HG02885 (cell line): ENCODE measurements around the gene HYKK.
"Not testable (repeated sequence)": the region's sequence is repeated elsewhere in the genome, so short reads cannot be mapped to it uniquely, and the experiment has no call there.

Source experiments
- ATAC-seq: cut with Tn5 transposase; IDR thresholded peaks from one replicate; pipeline ENCODE4 v1.9.1; 2021; ENCODE audit warnings: mild to moderate bottlenecking; ENCODE audit not compliant: unreplicated experiment, poor library complexity

The HYKK gene

DNA sequence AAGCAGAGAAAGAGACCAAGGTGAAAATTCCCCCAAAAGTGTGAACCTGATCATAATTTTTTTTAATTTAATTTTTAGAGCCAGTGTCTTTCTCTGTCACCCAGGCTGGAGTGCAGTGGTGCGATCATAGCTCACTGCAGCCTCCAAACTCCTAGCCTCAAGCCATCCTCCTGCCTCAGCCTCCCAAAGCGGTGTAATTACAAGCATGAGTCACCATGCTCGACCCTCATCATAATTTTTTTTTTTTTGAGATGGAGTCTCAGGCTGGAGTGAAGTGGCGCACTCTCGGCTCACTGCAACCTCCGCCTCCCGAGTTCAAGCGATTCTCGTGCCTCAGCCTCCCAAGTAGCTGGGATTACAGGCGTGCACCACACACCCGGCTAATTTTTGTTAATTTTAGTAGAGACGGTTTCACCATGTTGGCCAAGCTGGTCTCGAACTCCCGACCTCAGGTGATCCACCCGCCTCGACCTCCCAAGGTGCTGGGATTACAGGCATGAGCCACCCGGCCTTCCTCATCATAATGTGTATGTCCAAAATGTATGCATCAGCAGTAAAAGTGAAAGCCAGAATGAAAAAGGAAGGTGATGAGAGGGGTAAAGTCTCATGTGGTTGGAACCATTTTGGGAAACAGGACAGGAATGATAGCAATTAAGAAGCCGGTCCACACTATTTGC, 32.2 kb downstream of the HYKK start:
- ATAC-seq: not testable (repeated sequence)

DNA sequence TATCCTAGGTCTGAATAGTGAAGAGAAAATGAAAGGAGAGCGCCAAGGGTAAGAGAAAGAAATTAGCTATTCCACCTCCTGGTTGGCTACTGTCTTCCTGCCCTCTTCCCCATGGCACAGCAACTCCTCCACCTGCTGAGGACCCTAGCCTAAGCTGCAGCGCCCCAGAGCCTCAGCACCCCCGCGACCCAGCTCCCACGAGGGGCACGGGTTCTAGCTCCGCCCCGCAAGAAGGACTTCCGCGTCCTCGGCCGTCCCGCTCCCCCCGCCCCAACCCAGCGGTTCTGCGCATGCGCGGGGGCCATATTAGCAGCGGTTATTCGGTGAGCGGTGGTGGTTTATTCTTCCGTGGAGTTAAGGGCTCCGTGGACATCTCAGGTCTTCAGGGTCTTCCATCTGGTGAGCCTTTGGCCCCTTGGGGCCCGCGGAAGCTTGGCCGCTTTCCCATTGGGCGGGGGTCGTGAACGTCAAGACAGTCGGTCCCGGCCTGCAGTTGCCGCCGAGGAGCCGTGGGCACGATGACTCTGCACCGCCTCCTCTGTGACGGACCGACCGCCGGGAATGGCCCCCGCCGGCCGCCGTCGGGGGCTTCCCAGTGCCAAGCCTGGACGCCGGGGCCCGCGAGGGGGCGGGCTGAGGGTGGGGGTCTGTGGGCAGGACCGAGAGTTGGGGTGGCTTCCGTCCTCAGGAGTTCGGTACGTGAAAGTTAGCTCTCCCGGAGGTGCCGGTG, 32.9 kb downstream of the HYKK start, which contains the start of gene PSMA4:
Gene PSMA4 (plus strand): TSS at position 304 of the 730 bp plus-strand sequence. CDS start 1,484 bp downstream, outside the sequence.
- peak; percentile 81 for ATAC-seq

DNA sequence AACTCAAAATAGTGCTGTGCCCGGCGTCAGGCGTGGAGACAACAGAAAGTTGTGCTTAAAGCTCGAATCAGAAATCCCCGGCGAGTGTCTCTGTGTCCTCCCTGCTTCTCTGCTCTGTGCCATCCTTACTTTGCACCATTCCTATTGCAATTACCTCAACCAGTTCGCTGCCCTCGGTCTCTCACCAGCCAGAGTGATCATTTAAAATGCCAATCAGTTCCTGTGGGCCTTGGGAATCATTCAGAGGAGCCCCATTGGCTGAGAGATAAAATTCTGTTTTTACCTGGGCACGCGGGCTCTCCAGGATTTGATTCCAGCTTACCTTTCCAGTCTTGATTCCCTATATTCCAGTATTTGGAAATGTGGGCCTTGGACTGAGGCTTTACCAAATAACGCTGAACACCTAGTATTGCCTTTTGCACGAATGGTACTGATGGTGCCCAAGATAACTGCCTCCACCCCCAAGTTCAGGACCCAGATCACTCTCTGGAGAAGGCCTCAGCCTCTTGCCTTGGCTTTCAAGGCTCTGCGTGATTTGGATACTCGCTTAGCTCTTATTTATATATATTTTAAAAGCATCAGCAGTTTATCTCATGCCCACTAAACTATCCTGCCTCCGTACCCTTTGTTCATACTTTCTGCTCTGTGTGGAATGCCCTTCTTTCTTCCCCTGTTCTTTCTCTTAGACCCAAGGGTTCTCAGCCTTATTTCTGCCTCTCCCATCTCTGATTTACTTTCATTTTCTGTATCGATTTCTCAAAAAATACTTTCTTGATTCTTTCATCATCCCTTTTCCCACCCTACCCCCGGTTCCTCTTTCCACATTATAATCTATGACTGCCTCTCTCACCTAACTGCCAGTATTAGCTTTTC, 33.7 kb downstream of the HYKK start:
- no peak for ATAC-seq

DNA sequence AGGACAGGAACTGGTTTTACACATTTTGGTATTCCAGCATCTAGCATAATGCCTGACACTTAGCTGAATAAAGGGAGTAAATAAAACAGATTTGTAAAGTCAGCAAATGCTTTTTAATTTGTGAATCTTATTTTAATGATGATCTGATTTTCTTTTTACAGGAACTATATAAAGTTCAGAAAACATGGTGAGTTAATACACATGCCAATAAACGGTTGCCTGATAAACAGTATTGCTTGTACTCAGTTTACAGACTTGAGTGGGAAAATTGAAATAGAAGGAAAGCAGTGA, 34.3 kb downstream of the HYKK start:
- ATAC-seq: no peak

DNA sequence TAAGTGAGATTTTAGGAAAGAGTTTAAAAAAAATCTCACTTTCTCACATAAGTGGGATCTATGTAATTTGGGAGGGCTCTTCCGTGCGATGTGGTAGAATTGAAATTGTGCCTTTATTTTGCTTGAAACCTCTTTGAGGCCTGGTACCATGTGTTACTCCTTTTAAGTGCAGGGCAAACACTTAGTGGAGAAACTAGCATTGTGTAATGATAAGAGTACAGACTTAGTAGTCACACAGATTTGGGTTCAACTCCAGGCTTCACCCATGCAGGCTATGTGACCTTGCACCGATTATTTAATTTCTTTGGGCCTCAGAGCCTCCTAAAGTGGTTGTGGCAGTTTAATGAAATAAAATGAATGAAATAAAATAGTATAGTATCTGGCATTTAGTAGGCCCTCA, 35.3 kb downstream of the HYKK start:
- no peak for ATAC-seq

DNA sequence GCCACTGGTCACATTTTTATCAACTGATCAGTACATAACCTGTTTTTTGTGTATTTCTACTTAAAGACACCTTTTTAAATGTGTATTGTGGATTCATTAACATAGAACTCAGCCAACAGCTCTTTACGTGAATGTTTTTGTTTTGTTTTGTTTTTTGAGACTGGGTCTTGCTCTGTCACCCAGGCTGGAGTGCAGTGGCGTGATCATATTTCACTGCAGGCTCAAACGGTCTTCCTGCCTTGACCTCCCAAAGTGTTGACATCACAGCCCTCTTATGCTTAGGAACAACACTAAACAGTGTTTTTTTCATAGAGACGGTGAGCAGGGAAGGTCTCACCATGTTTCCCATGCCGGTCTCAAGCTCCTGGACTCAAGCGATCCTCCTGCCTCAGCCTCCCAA, 42.8 kb downstream of the HYKK start:
- no peak for ATAC-seq

DNA sequence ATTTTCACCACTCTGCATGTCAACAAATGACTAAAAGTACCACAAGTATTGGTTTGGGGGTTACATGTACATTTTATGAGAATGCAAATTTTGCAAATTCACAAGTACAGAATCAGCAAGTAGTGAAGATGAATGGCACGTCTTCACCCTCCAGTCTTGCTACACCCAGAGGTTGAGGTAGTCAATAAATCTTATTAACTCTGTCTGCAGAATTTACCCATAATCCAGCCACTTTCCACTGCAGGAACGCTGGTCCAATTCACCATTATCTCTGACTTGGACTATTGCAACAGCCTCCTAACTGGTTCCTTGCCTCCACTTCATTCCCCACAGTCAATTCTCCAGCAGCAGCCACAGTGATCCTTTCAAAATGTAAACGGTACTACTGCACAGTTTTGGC, 43.4 kb downstream of the HYKK start:
- no peak for ATAC-seq

DNA sequence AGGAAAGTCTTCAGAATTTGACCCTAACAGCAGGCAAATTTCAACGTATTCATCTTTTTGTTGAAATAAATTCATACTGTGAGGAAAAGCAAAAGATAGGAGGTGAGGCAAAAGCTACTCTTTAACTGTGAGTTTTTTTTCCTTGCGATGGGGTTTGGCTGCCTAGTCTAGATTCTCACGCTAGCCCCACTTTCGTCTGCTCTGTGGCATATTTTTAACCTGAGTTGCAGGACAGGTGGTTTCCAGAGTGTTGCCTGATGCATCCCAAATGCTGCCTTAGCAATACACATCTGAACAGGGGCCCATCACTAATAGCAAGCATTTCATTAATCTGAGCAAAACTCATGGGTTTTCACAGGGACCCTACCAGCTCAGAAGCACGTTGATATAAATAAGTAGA, 44.5 kb downstream of the HYKK start:
- ATAC-seq: no peak

DNA sequence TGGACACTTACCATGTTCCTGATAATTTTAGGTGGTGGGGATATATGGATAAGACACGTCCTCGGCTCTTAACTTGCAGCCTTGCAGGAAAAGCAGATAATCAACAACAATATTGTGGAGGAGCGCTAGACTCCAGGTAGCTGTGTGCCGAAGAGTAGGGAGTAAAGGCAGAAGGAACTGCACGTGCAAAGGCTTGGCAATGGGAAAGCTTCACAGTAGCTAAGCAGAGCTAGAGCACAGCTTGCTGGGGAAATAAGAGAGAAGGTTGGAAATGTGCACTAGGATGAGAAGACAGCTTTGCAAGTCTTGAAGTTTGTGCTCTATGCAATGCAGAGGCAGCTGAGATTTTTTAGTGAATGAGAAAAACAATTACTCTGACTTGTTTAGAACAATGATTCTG, 45.2 kb downstream of the HYKK start:
- no peak for ATAC-seq

DNA sequence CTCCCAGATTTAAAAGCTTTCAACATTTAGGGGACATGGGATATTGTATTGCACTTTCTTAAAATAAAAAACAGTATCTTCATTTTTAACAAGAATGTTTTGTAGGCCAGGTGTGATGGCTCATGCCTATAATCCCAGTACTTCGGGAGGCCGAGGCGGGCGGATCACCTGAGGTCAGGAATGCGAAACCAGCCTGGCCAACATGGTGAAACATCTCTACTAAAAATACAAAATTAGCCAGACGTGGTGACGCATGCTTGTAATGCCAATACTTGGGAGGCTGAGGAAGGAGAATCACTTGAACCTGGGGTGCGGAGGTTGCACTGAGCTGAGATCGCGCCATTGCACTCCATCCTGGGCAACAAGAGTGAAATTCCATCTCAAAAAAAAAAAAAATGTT, 52.8 kb downstream of the HYKK start:
- not testable (repeated sequence) for ATAC-seq

DNA sequence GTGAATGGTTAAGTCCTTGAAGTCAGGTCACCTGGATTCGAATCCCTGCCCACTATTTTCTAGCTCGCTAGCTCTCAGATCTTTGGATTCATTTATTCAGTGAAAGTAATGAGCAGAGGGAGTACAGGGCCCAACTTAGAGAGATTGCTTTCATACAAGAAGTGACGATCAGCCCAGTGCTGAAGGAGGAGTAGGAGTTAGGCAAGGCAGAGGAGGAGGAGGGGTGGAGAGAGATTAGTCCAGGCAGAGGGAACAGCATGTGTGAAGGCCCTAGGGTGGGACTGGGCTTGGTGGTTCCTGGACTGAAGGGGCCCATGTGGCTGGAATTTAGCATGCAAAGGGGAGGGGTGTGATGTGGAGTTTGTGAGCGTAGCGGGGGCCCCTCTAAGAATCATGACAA, 54.1 kb downstream of the HYKK start:
- no peak for ATAC-seq

DNA sequence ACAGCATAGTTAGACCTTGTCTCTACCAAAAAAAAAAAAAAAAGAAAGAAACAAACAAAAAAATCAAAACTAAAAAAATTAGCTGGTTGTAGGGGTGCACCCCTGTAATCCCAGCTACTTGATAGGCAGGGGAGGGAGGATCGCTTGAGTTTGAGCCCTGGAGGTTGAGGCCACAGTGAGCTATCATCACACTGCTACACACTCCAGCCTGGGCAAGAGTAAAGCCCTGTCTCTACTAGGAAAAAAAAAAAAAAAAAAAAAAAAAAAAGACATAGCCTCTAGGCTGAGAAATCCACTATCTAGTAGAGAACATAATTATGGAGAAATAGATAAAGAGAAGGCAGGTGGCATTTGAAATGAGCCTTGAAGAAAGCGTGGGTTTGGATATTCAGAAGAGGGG, 55.7 kb downstream of the HYKK start:
- no peak for ATAC-seq

DNA sequence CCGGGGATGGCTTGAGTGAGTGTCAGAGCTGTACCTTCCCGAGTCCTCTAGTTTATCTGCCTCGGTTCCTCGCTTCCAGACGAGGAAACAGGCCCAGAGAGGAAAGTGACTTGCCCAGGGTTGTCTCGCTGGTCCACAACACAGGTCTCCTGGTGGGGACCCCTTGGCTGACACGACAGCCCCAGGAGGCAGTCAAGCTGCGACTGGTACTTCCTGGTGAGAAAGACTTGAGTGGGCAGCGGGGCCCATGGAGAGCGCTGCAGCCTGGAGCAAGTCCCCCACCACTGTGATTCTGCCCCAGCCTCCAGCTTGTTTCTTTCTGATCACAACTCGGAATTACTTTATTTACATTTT, 57.3 kb downstream of the HYKK start:
- peak; percentile 7 for ATAC-seq

DNA sequence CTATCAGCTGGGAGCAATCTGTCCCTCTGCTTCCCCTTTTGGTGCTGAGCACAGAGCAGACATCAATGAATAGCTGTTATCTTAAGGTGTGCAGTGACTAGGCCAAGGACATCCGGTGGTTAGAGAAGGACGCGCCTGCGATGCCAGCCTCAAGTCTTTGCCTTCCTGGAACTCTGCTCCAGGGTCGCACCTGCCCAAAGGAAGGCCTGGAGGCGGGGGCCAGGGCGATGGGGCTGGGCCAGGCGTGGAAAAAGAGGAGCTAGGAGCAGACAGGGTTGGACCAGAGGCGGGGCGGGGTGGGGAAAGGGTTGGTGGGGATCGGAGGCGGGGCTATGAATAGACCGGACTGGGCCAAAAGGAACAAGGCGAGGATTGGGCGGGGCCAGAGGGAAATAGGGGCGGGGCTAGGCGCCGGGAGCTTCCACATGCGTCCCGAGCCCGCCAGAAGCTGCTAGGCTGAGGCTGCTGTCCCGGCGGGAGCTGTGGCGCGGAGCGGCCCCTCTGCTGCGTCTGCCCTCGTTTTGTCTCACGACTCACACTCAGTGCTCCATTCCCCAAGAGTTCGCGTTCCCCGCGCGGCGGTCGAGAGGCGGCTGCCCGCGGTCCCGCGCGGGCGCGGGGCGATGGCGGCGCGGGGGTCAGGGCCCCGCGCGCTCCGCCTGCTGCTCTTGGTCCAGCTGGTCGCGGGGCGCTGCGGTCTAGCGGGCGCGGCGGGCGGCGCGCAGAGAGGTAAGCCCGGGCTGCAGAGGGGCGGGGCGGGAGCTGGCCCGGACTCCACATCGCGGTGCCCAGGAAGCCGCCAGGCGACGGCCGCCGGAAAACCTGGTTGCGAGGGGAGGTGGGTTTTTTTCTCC, 57.9 kb downstream of the HYKK start, which contains the start of gene CHRNA5:
Gene CHRNA5 (plus strand): TSS at position 424 of the 854 bp plus-strand sequence. CDS start 200 bp downstream, at position 624.
- peak; percentile 85 for ATAC-seq

DNA sequence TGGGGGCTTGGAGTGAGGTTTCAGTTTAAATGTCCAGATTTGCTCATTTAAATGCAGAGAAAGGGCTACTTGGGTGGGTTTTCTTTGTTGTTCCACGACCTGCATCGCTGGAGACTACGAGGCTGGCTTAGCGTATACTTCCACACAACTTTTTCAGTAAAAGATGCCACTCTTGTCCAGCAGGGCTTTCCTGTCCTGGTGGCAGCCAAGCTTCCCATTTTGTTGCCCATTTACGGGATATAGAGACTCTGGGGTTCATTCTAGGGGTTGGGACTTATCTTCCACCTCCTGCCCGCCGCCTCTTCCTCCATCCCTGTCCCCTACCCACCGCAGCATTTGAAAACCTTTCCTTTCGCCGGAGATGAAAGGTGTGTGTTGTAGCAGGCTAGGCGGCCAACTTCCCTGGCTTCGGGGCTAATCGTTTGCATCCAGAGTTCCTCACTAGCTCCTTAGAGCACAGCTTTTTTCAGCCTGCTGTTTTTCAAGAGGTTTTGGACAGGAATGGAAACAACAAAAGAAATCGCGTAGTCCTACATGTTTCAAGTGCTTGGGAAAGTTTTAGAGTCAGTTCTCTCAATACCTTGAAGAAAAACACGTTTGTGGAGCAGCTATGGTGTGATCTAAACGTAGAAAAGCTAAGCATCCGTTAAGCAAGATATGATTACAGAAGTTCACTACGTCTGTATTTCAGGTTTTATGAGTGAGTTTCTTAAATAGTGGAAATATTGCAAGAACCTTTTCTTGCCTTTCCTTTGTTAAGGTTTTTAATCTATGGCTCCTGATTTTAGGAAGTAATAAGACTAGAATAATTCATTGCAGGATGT, 58.8 kb downstream of the HYKK start:
- ATAC-seq: peak; percentile 22

DNA sequence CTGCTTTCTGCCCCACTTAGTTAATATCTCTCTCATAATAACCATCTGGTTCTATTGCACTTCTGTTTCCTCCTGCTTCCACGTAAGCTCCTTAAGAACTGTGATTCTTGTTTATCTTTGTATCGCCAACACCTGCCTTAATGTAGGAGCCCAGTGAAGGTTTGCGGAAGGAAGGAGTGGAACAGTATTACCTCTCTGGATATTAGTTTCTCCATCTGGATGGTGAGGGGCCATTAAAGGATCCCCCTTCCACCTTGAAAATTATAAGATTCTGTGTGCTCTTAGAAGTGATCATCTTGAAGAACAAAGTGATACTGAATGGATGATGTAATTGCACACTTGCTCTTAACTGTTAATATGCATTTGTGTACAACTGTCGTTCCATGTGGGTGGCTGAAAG, 60.2 kb downstream of the HYKK start:
- ATAC-seq: no peak

DNA sequence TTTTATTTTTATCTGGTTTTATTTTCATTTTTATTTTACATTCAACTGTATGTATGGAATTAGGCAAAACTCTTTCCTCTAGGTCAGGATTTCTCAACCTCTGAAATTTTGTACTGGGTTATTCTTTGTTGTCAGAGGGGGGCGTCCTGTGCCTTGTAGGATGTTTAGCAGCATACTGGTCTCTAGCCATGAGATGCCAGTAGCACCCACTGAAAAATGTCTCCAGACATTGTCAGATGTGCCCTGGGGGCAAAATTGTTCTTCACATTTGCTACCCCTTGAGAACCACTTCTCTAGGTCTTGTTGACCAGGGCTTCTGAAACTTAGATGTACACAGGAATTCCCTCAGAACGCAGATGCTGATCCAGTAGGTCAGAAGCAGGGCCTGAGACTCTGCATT, 63.3 kb downstream of the HYKK start:
- ATAC-seq: no peak

DNA sequence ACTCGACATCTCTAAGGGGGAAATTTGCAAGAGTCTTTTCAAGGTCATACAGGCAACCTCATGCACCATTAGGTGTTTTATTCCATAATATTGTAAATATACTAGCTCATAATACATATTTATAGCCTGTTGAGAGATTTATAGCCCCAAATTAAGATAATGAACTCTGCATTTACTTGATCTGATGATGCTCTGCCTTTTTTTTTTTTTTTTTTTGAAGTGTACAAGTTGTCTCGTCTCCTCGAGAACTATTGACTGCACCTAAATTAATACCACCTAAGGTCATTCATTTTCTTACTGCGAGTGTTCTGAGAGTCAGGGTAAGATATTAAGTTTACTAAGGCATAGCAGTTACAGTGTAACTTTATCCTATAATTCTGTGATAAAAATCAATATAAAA, 64.0 kb downstream of the HYKK start:
- ATAC-seq: no peak

DNA sequence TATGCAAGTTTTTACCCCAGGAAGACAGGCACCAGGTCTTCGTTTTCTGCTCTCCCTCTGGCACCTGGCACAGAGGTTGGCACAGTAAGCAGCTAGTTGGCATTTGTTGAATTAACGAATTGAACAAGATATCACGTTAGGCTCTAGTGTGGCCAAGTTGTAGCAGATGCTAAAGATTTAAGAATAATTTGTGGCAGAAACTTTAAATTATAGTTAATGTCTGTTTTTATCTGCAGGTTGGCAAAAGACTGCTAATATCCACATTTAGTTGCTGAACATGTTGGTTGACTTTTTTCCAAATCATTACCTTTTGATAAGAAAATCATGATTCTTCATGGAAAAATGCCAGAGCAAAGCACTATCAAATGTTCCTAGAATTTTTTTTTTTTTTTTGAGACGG, 66.0 kb downstream of the HYKK start:
- ATAC-seq: no peak
